Thyroid gland (tissue), 4 donors: Measurements from ENCODE around the gene NELFA. TPM values are rescaled to one million over a fixed set of nuclear protein-coding genes. Genes with fewer than 3 reads are reported as not detected.

Experiments used
- DNase-seq, 2 donors: peaks; one replicate each; pipeline ENCODE4 v3.0.0-alpha.2; 2019
- H3K27ac ChIP-seq, 3 donors: fragments of 200-600 bp; sonication (generic); 1 replicate in 2 of 3; 2 replicates in 1 of 3; pipeline ENCODE4 v1.5.1; 2016 to 2019; ENCODE audit warnings: mild to moderate bottlenecking in 1 of 3, moderate library complexity in 1 of 3
- H3K27me3 ChIP-seq: fragments of 200-600 bp; sonication (generic); one replicate; pipeline ENCODE4 v1.5.1; 2019
- H3K36me3 ChIP-seq, 2 donors: fragments of 200-600 bp; sonication (generic); one replicate each; pipeline ENCODE4 v1.5.1; 2016 to 2019
- H3K4me1 ChIP-seq, 2 donors: fragments of 200-600 bp; sonication (generic); one replicate each; pipeline ENCODE4 v1.5.1; 2017 to 2019
- H3K4me3 ChIP-seq, 3 donors: fragments of 200-600 bp; sonication (generic); replicated peaks in 1 of 3; 1 replicate in 2 of 3; 2 replicates in 1 of 3; pipeline ENCODE4 v1.5.1; 2016; ENCODE audit warnings: mild to moderate bottlenecking in 1 of 3
- H3K9me3 ChIP-seq: fragments of 200-600 bp; sonication (generic); one replicate; pipeline ENCODE4 v1.5.1; 2017
- CTCF ChIP-seq, 6 experiments: fragments of 200-600 bp in 3 of 6; fragments of 450-650 bp in 3 of 6; sonication (generic) in 3 of 6; IDR thresholded peaks; one replicate each; pipeline ENCODE4 v1.5.1; 2016 to 2019; ENCODE audit warnings: antibody characterized with exemption in 6 of 6, mild to moderate bottlenecking in 2 of 6, inconsistent platforms in 1 of 6, moderate library complexity in 1 of 6
- POLR2A ChIP-seq, 2 donors: fragments of 450-650 bp; IDR thresholded peaks; one replicate each; pipeline ENCODE4 v1.6.1; 2017; ENCODE audit warnings: antibody characterized with exemption in 2 of 2, mild to moderate bottlenecking in 2 of 2, moderate library complexity in 1 of 2
- WGBS, 2 donors: methylation state at CpG; one replicate each; pipeline ENCODE4 v1.1.5; 2017; 5-methylcytosine and 5-hydroxymethylcytosine counted together
- intact Hi-C: fragments of 100-400 bp; cut with DNase I; formaldehyde crosslinking; loops from one replicate; pipeline ENCODE4 v1.15.1; 2023
- total RNA-seq, 4 donors: library from RNA; depleted of rRNA; stranded (reverse); fragments of >200 nt; gene quantifications; one replicate each; pipeline ENCODE4 v1.2.3, GENCODE V29; 2016

Gene NELFA
- total RNA-seq, 4 donors from 2014 or later = 23.2 to 39.3 (median 28.7) TPM

- no peak for DNase-seq
Observed at GRCh38 chr4:1948232-1948631, 60.5 kb downstream of the NELFA start.

GRCh38 chr4:1945912-1946311 lies 62.9 kb downstream of the NELFA start:
- TF ChIP-seq POLR2A (IDR thresholded peaks at IDR 0.05) = no peak
- no peak for TF ChIP-seq CTCF (IDR thresholded peaks at IDR 0.05)
- Histone ChIP-seq H3K4me3 (no peak overlapping the region), H3K36me3 (peaks cover 0 to 9% of the 10 kb centered on the region in 2 donors), H3K27me3 (no peaks in the 10 kb centered on the region), H3K9me3 (no peaks in the 10 kb centered on the region), H3K4me1 (no peaks in the 10 kb centered on the region), H3K27ac (no peak overlapping the region)
- DNase-seq = no peak
- WGBS, 2 donors = 97 to 99% methylated on average over 1 of the region's 1 CpG
- intact Hi-C loops = no loop called here

More at GRCh38 chr4:1948232-1948631, 60.5 kb downstream of the NELFA start:
- no peaks in the 10 kb centered on the region for H3K27me3 ChIP-seq
- no peaks in the 10 kb centered on the region for H3K4me1 ChIP-seq
- H3K27ac ChIP-seq = no peak overlapping the region
- H3K9me3 ChIP-seq = no peaks in the 10 kb centered on the region
- peaks cover 0 to 8% of the 10 kb centered on the region in 2 donors for H3K36me3 ChIP-seq
- TF ChIP-seq POLR2A (IDR thresholded peaks at IDR 0.05) = no peak
- no peak for TF ChIP-seq CTCF (IDR thresholded peaks at IDR 0.05)
- 91 to 95% methylated on average over 16 of the region's 16 CpGs for WGBS, 2 donors
- intact Hi-C loops = no loop called here
- H3K4me3 ChIP-seq = no peak overlapping the region

- H3K9me3 ChIP-seq = no peaks in the 10 kb centered on the region
- TF ChIP-seq CTCF (IDR thresholded peaks at IDR 0.05) (no peak), POLR2A (IDR thresholded peaks at IDR 0.05) (no peak)
- intact Hi-C loops = no loop called here
Observed at GRCh38 chr4:1945124-1945895, 63.5 kb downstream of the NELFA start.

GRCh38 chr4:1943928-1944327 lies 64.8 kb downstream of the NELFA start:
- Histone ChIP-seq H3K27ac (no peak overlapping the region), H3K27me3 (no peaks in the 10 kb centered on the region), H3K36me3 (peaks cover 0 to 9% of the 10 kb centered on the region in 2 donors), H3K4me1 (peaks cover 1 to 12% of the 10 kb centered on the region in 2 donors), H3K4me3 (no peak overlapping the region), H3K9me3 (no peaks in the 10 kb centered on the region)
- TF ChIP-seq POLR2A (IDR thresholded peaks at IDR 0.05) = no peak
- no peak for DNase-seq
- intact Hi-C loops = no loop called here
- 96% methylated on average over 7 of the region's 7 CpGs for WGBS, 2 donors

More at GRCh38 chr4:1945124-1945895, 63.5 kb downstream of the NELFA start:
- DNase-seq = no peak
- Histone ChIP-seq H3K36me3 (peaks cover 0 to 9% of the 10 kb centered on the region in 2 donors), H3K4me3 (no peak overlapping the region), H3K27me3 (no peaks in the 10 kb centered on the region), H3K4me1 (peaks cover 0 to 5% of the 10 kb centered on the region in 2 donors), H3K27ac (no peak overlapping the region)
- 71 to 77% methylated on average over 11 of the region's 11 CpGs for WGBS, 2 donors

GRCh38 chr4:1940566-1940965 lies 68.2 kb downstream of the NELFA start:
- WGBS, 2 donors = 93 to 99% methylated on average over 7 of the region's 7 CpGs
- Histone ChIP-seq H3K27me3 (no peaks in the 10 kb centered on the region), H3K9me3 (no peaks in the 10 kb centered on the region), H3K27ac (no peak overlapping the region), H3K4me3 (no peak overlapping the region), H3K36me3 (peaks cover 0 to 14% of the 10 kb centered on the region in 2 donors), H3K4me1 (peaks cover 6 to 12% of the 10 kb centered on the region in 2 donors)
- TF ChIP-seq CTCF (IDR thresholded peaks at IDR 0.05) (no peak), POLR2A (IDR thresholded peaks at IDR 0.05) (no peak)
- intact Hi-C loops = no loop called here
- DNase-seq = no peak
